ENCODE data around the gene CRHR1. TPM values are rescaled to one million over a fixed set of nuclear protein-coding genes. Genes with fewer than 3 reads are reported as not detected.

CRHR1 gene
- total RNA-seq, 2 experiments from 2014 or later = not detected

DNA sequence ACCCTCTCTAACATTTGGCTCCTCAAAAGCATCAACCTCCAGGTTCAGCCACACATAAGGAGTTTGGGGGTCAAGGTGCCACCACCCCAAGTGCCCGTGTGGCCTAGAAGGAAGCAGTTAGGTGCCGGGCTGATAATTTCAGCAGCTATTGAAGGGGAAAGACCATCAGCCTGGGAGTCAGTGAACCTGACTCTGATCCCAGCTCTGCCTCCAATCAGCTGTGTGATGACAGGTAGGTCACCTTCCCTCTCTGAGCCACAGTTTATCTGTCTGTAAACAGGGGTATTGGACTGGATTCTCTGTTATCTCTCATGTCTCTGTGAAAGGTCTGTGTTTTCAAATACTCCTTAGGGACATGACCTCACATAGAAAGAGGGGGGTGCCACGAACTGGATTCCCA is 3.9 kb downstream of the CRHR1 start:
- H3K4me1 Mint-ChIP-seq (ENCODE audit: low read depth) = peaks cover 5% of the 10 kb centered on the region
- Histone ChIP-seq H3K27ac (ENCODE audit: low read depth in 1 of 2, low read length in 2 of 2) (no peak overlapping the region), H3K36me3 (ENCODE audit: insufficient read depth, low read length) (no peaks in the 10 kb centered on the region), H3K4me1 (ENCODE audit: insufficient read depth, low read length) (peaks cover 20% of the 10 kb centered on the region), H3K9me3 (ENCODE audit: control insufficient read depth in 1 of 2, insufficient read depth in 1 of 2, low read length in 2 of 2) (peaks cover 0 to 5% of the 10 kb centered on the region in 2 experiments), H3K4me3 (ENCODE audit: low read length) (no peak overlapping the region), H3K27me3 (ENCODE audit: control insufficient read depth in 1 of 2, insufficient read depth in 2 of 2, low read length in 2 of 2) (peaks cover 42 to 71% of the 10 kb centered on the region in 2 experiments)
- CTCF ChIA-PET = no interaction called here
- H3K4me3 Mint-ChIP-seq = no peak overlapping the region
- POLR2A ChIA-PET = no interaction called here
- no peaks in the 10 kb centered on the region for H3K9me3 Mint-ChIP-seq
- peaks cover 79% of the 10 kb centered on the region for H3K27me3 Mint-ChIP-seq
- DNase-seq (no peak), ATAC-seq (ENCODE audit: poor library complexity) (no peak)
- TF ChIP-seq CTCF (IDR thresholded peaks at IDR 0.05) = no peak
- no peak overlapping the region for H3K27ac Mint-ChIP-seq
- intact Hi-C loops (cut with DNase I, micrococcal nuclease) = no loop called here
- H3K36me3 Mint-ChIP-seq (ENCODE audit: low read depth) = no peaks in the 10 kb centered on the region

DNA sequence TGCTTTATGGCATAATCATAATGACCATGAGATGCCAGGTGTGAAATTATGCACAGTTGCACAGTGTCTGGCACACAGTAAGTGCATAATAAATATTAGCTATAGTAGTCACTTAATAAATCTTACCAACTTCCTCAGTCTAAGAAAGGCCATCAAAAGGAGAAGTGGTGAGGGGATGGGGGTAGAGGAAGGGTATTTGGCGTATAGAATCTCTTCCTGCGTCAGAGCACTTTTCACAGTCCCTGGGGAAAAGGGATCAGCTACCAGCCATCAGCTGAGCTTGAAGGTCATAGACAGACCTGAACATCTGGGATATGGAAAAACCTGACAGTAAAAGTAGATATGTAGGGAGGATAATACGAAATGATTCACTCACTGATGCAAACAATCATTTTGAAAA is 5.8 kb downstream of the CRHR1 start:
- H3K9me3 ChIP-seq (ENCODE audit: control insufficient read depth in 1 of 2, insufficient read depth in 1 of 2, low read length in 2 of 2) = peaks cover 0 to under 1% of the 10 kb centered on the region in 2 experiments
- no peak overlapping the region for H3K4me3 Mint-ChIP-seq
- H3K27me3 Mint-ChIP-seq = peaks cover 80% of the 10 kb centered on the region
- intact Hi-C loops (cut with DNase I, micrococcal nuclease) = no loop called here
- H3K27me3 ChIP-seq (ENCODE audit: control insufficient read depth in 1 of 2, insufficient read depth in 2 of 2, low read length in 2 of 2) = peaks cover 33 to 57% of the 10 kb centered on the region in 2 experiments
- H3K36me3 Mint-ChIP-seq (ENCODE audit: low read depth) = no peaks in the 10 kb centered on the region
- no peaks in the 10 kb centered on the region for H3K9me3 Mint-ChIP-seq
- H3K27ac ChIP-seq (ENCODE audit: low read depth in 1 of 2, low read length in 2 of 2) = no peak overlapping the region
- ChIA-PET CTCF (no interaction called here), POLR2A (no interaction called here)
- no peak for DNase-seq
- no peak for ATAC-seq (ENCODE audit: poor library complexity)
- H3K4me1 ChIP-seq (ENCODE audit: insufficient read depth, low read length) = peaks cover 7% of the 10 kb centered on the region
- H3K36me3 ChIP-seq (ENCODE audit: insufficient read depth, low read length) = no peaks in the 10 kb centered on the region
- no peak overlapping the region for H3K4me3 ChIP-seq (ENCODE audit: low read length)
- TF ChIP-seq CTCF (IDR thresholded peaks at IDR 0.05) = no peak
- no peak overlapping the region for H3K27ac Mint-ChIP-seq
- peaks cover 5% of the 10 kb centered on the region for H3K4me1 Mint-ChIP-seq (ENCODE audit: low read depth)

DNA sequence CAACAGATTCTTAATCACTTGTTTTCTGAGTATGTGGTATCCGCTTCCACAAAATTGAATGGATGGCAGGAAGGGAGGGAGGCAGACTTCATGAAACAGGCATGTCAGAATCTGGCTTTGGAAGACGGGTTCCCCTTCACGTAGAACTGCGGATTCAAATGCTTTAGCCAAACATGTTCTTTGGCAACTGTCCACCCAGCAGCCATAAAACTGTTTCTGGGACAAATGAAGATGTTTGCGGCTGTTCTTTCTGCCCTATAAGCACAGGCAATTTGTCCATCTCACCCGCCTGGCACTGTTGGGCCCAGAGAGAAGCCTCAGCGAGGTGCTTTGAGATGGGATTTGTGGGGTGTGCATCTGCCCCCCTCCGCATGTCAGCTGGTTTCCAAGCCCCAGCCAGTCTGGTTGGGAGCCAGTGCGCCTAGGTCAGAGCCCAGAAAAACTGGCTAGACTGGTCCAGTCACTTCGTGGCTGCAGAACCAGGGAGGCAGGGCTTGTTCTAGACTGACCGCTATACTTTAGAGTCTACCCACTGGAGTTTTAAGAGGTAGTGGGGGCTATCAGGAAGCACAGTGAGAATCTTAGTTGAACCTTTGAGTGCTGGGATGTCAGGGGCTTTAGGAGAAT is 6.3 kb downstream of the CRHR1 start:
- Mint-ChIP-seq H3K27ac (no peak overlapping the region), H3K9me3 (no peaks in the 10 kb centered on the region), H3K27me3 (peaks cover 77% of the 10 kb centered on the region), H3K4me3 (no peak overlapping the region), H3K4me1 (ENCODE audit: low read depth) (peaks cover 5% of the 10 kb centered on the region), H3K36me3 (ENCODE audit: low read depth) (no peaks in the 10 kb centered on the region)
- ChIA-PET CTCF (no interaction called here), POLR2A (no interaction called here)
- ATAC-seq (ENCODE audit: poor library complexity) = no peak
- no peaks in the 10 kb centered on the region for H3K36me3 ChIP-seq (ENCODE audit: insufficient read depth, low read length)
- intact Hi-C loops (cut with DNase I, micrococcal nuclease) = no loop called here
- no peak overlapping the region for H3K4me3 ChIP-seq (ENCODE audit: low read length)
- peaks cover 31 to 52% of the 10 kb centered on the region in 2 experiments for H3K27me3 ChIP-seq (ENCODE audit: control insufficient read depth in 1 of 2, insufficient read depth in 2 of 2, low read length in 2 of 2)
- TF ChIP-seq CTCF (IDR thresholded peaks at IDR 0.05) = no peak
- H3K4me1 ChIP-seq (ENCODE audit: insufficient read depth, low read length) = peaks cover 2% of the 10 kb centered on the region
- H3K27ac ChIP-seq (ENCODE audit: low read depth in 1 of 2, low read length in 2 of 2) = no peak overlapping the region
- H3K9me3 ChIP-seq (ENCODE audit: control insufficient read depth in 1 of 2, insufficient read depth in 1 of 2, low read length in 2 of 2) = no peaks in the 10 kb centered on the region
- no peak for DNase-seq

All from CD4-positive, alpha-beta T cell (primary cell).